Measurements from ENCODE around the gene SNIP1.
"Not testable (repeated sequence)": the region's sequence is repeated elsewhere in the genome, so short reads cannot be mapped to it uniquely, and the experiment has no call there.

DNA sequence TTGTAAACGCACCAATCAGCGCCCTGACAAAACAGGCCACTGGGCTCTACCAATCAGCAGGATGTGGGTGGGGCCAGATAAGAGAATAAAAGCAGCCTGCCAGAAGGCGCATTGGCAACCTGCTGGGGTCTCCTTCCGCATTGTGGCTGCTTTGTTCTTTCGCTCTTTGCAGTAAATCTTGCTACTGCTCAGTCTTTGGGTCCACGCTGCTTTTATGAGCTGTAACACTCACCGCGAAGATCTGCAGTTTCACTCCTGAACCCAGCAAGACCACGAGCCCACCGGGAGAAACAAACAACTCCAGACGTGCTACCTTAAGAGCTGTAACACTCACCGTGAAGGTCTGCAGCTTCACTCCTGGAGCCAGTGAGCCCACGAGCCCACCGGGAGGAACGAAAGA is 35.2 kb downstream of the SNIP1 start:
- TF ChIP-seq, protein P1, sequence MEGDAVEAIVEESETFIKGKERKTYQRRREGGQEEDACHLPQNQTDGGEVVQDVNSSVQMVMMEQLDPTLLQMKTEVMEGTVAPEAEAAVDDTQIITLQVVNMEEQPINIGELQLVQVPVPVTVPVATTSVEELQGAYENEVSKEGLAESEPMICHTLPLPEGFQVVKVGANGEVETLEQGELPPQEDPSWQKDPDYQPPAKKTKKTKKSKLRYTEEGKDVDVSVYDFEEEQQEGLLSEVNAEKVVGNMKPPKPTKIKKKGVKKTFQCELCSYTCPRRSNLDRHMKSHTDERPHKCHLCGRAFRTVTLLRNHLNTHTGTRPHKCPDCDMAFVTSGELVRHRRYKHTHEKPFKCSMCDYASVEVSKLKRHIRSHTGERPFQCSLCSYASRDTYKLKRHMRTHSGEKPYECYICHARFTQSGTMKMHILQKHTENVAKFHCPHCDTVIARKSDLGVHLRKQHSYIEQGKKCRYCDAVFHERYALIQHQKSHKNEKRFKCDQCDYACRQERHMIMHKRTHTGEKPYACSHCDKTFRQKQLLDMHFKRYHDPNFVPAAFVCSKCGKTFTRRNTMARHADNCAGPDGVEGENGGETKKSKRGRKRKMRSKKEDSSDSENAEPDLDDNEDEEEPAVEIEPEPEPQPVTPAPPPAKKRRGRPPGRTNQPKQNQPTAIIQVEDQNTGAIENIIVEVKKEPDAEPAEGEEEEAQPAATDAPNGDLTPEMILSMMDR (IDR thresholded peaks at IDR 0.05 in 2 of 3, conservative IDR thresholded peaks at IDR 0.05 in 1 of 3; ENCODE audit: control insufficient read depth in 2 of 3, extremely low read depth in 1 of 3, insufficient read depth in 1 of 3, low read depth in 3 of 3, low read length in 3 of 3) = not testable (repeated sequence)
- TF ChIP-seq YY1 (IDR thresholded peaks at IDR 0.05; ENCODE audit: low read depth, low read length); TAF1 (IDR thresholded peaks at IDR 0.05; ENCODE audit: borderline replicate concordance, low read depth, low read length); HDAC2 (IDR thresholded peaks at IDR 0.05); RAD21 (IDR thresholded peaks at IDR 0.05; ENCODE audit: insufficient read depth, low read depth, low read length); PML (IDR thresholded peaks at IDR 0.05; ENCODE audit: low read length); ZNF207 (IDR thresholded peaks at IDR 0.05; ENCODE audit: borderline replicate concordance); SMARCA5 (IDR thresholded peaks at IDR 0.05); SMAD5 (IDR thresholded peaks at IDR 0.05; ENCODE audit: low read depth); SMC3 (IDR thresholded peaks at IDR 0.05; ENCODE audit: borderline replicate concordance, low read length); NFXL1 (IDR thresholded peaks at IDR 0.05; ENCODE audit: borderline replicate concordance): not testable (repeated sequence)
- TF ChIP-seq, protein P2, sequence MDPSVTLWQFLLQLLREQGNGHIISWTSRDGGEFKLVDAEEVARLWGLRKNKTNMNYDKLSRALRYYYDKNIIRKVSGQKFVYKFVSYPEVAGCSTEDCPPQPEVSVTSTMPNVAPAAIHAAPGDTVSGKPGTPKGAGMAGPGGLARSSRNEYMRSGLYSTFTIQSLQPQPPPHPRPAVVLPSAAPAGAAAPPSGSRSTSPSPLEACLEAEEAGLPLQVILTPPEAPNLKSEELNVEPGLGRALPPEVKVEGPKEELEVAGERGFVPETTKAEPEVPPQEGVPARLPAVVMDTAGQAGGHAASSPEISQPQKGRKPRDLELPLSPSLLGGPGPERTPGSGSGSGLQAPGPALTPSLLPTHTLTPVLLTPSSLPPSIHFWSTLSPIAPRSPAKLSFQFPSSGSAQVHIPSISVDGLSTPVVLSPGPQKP (IDR thresholded peaks at IDR 0.05; ENCODE audit: low read depth, low read length) = not testable (repeated sequence)
